Body of pancreas (tissue), 4 donors: ENCODE data around the gene FADS1.

Experiments used
- POLR2A ChIP-seq, 3 donors: fragments of 450-650 bp; IDR thresholded peaks; one replicate each; pipeline ENCODE4 v1.6.1; 2016; ENCODE audit warnings: antibody characterized with exemption in 3 of 3, mild to moderate bottlenecking in 2 of 3
- TF ChIP-seq, protein P1 (sequence below), 7 experiments: fragments of 450-650 bp in 4 of 7; fragments of 200-600 bp in 3 of 7; sonication (generic) in 3 of 7; IDR thresholded peaks; one replicate each; pipeline ENCODE4 v1.5.1; 2016 to 2019; ENCODE audit warnings: antibody characterized with exemption in 7 of 7

GRCh38 chr11:61862714-61863547 is 46.1 kb upstream of the FADS1 start:
- no peak for TF ChIP-seq POLR2A (IDR thresholded peaks at IDR 0.05)
- TF ChIP-seq, protein P1, sequence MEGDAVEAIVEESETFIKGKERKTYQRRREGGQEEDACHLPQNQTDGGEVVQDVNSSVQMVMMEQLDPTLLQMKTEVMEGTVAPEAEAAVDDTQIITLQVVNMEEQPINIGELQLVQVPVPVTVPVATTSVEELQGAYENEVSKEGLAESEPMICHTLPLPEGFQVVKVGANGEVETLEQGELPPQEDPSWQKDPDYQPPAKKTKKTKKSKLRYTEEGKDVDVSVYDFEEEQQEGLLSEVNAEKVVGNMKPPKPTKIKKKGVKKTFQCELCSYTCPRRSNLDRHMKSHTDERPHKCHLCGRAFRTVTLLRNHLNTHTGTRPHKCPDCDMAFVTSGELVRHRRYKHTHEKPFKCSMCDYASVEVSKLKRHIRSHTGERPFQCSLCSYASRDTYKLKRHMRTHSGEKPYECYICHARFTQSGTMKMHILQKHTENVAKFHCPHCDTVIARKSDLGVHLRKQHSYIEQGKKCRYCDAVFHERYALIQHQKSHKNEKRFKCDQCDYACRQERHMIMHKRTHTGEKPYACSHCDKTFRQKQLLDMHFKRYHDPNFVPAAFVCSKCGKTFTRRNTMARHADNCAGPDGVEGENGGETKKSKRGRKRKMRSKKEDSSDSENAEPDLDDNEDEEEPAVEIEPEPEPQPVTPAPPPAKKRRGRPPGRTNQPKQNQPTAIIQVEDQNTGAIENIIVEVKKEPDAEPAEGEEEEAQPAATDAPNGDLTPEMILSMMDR (IDR thresholded peaks at IDR 0.05), result no peak
